Ovary (tissue), 3 donors: ENCODE data around the gene ALOX5AP.

ENCODE experiments used
- EP300 ChIP-seq: sonication (generic); formaldehyde crosslinking; IDR thresholded peaks from one replicate; pipeline ENCODE4 v1.6.1; 2017; ENCODE audit warnings: antibody characterized with exemption
- POLR2A ChIP-seq: fragments of 450-650 bp; IDR thresholded peaks from one replicate; pipeline ENCODE4 v1.6.1; 2017; ENCODE audit warnings: antibody characterized with exemption, mild to moderate bottlenecking, moderate library complexity
- TF ChIP-seq, protein P1 (sequence below), 3 donors: fragments of 450-650 bp in 2 of 3; fragments of 200-600 bp in 1 of 3; IDR thresholded peaks; one replicate each; pipeline versions ENCODE4 v1.5.1 to v1.8.0; 2016 to 2022; ENCODE audit warnings: antibody characterized with exemption in 3 of 3, mild to moderate bottlenecking in 1 of 3
- donor health status: DM: no; HTN: no; CAD: no.

DNA sequence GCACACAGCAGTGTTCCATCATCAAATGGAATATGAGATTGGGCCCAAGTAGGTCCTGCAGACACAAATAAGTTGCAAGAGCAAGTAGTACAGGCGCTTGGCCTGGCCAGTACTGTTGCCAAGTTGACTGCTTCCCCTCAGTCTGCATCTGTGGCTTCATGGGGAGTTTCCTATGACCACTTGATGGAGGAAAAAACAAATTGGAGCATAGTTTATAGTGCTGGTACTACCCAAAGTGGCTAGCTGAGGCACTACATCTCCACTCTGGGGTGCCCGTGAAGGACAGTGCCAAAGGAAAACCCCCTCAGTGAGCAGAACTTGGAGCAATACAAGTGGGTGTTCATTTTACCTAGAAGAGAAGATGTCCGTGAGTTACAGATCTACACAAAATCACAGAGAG, 10.6 kb upstream of the ALOX5AP start:
- TF ChIP-seq, protein P1, sequence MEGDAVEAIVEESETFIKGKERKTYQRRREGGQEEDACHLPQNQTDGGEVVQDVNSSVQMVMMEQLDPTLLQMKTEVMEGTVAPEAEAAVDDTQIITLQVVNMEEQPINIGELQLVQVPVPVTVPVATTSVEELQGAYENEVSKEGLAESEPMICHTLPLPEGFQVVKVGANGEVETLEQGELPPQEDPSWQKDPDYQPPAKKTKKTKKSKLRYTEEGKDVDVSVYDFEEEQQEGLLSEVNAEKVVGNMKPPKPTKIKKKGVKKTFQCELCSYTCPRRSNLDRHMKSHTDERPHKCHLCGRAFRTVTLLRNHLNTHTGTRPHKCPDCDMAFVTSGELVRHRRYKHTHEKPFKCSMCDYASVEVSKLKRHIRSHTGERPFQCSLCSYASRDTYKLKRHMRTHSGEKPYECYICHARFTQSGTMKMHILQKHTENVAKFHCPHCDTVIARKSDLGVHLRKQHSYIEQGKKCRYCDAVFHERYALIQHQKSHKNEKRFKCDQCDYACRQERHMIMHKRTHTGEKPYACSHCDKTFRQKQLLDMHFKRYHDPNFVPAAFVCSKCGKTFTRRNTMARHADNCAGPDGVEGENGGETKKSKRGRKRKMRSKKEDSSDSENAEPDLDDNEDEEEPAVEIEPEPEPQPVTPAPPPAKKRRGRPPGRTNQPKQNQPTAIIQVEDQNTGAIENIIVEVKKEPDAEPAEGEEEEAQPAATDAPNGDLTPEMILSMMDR (IDR thresholded peaks at IDR 0.05) = no peak
- no peak for TF ChIP-seq EP300
- no peak for TF ChIP-seq POLR2A
